ENCODE measurements around the gene RPS6KA5.
"Not testable (repeated sequence)": the region's sequence is repeated elsewhere in the genome, so short reads cannot be mapped to it uniquely, and the experiment has no call there.

RPS6KA5 gene

GRCh38 chr14:90959344-90959743, 101.1 kb downstream of the RPS6KA5 start:
- H3K4me1 ChIP-seq (ENCODE audit: control insufficient read depth in 1 of 2, insufficient read depth in 1 of 2, low read depth in 1 of 2, low read length in 1 of 2): no peaks in the 10 kb centered on the region
- H3K36me3 ChIP-seq: no peaks in the 10 kb centered on the region
- no peak overlapping the region for H3K4me3 ChIP-seq (ENCODE audit: low read depth in 1 of 2, low read length in 1 of 2)
- H3K27me3 ChIP-seq: no peaks in the 10 kb centered on the region
- H3K27ac ChIP-seq: no peak overlapping the region
- no peaks in the 10 kb centered on the region for H3K9me3 ChIP-seq
- TF ChIP-seq CTCF (IDR thresholded peaks at IDR 0.05): no peak

- H3K9me3 ChIP-seq: peaks cover 7% of the 10 kb centered on the region
- TF ChIP-seq CTCF (IDR thresholded peaks at IDR 0.05): no peak
- no peaks in the 10 kb centered on the region for H3K4me1 ChIP-seq (ENCODE audit: control insufficient read depth in 1 of 2, insufficient read depth in 1 of 2, low read depth in 1 of 2, low read length in 1 of 2)
- no peaks in the 10 kb centered on the region for H3K27me3 ChIP-seq
- H3K36me3 ChIP-seq: no peaks in the 10 kb centered on the region
- H3K27ac ChIP-seq: no peak overlapping the region
- H3K4me3 ChIP-seq (ENCODE audit: low read depth in 1 of 2, low read length in 1 of 2): no peak overlapping the region
Observed at GRCh38 chr14:90956273-90956672, 104.2 kb downstream of the RPS6KA5 start.

- H3K27me3 ChIP-seq; H3K36me3 ChIP-seq; H3K4me3 ChIP-seq (ENCODE audit: low read depth in 1 of 2, low read length in 1 of 2); H3K4me1 ChIP-seq (ENCODE audit: control insufficient read depth in 1 of 2, insufficient read depth in 1 of 2, low read depth in 1 of 2, low read length in 1 of 2); H3K27ac ChIP-seq; H3K9me3 ChIP-seq: not testable (repeated sequence)
Observed at GRCh38 chr14:90953643-90954042, 106.8 kb downstream of the RPS6KA5 start.

GRCh38 chr14:90943367-90943766, 117.1 kb downstream of the RPS6KA5 start:
- H3K27ac ChIP-seq: no peak overlapping the region
- H3K27me3 ChIP-seq: no peaks in the 10 kb centered on the region
- H3K36me3 ChIP-seq: peaks cover 11% of the 10 kb centered on the region
- H3K4me3 ChIP-seq (ENCODE audit: low read depth in 1 of 2, low read length in 1 of 2): no peak overlapping the region
- no peaks in the 10 kb centered on the region for H3K9me3 ChIP-seq
- no peak for TF ChIP-seq CTCF (IDR thresholded peaks at IDR 0.05)
- no peaks in the 10 kb centered on the region for H3K4me1 ChIP-seq (ENCODE audit: control insufficient read depth in 1 of 2, insufficient read depth in 1 of 2, low read depth in 1 of 2, low read length in 1 of 2)

DNA sequence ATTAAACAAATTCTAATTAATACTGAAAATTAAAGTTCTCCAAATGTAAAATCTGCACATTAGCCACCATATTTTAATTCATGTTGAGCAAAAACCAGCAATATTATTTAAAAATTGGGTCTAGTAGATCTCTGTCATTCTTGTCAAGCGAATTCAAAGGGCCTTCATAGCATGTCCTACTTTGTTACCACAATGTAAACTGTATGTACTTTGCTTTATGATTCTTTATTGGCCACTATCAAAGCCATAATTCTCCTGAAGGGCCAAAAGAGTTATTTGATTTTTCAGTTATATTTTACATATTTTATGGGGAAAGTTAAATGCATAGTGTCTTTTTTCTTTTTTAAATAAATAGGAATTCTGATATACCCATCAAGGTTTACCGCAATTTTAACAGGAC, 117.9 kb downstream of the RPS6KA5 start:
- peaks cover 11% of the 10 kb centered on the region for H3K36me3 ChIP-seq

GRCh38 chr14:90941706-90942105, 118.7 kb downstream of the RPS6KA5 start:
- TF ChIP-seq CTCF (IDR thresholded peaks at IDR 0.05): no peak
- Histone ChIP-seq H3K4me1 (ENCODE audit: control insufficient read depth in 1 of 2, insufficient read depth in 1 of 2, low read depth in 1 of 2, low read length in 1 of 2) (no peaks in the 10 kb centered on the region), H3K27ac (no peak overlapping the region), H3K9me3 (no peaks in the 10 kb centered on the region), H3K27me3 (no peaks in the 10 kb centered on the region), H3K4me3 (ENCODE audit: low read depth in 1 of 2, low read length in 1 of 2) (no peak overlapping the region), H3K36me3 (peaks cover 11% of the 10 kb centered on the region)

More for the DNA sequence above, 117.9 kb downstream of the RPS6KA5 start:
- Histone ChIP-seq H3K4me1 (ENCODE audit: control insufficient read depth in 1 of 2, insufficient read depth in 1 of 2, low read depth in 1 of 2, low read length in 1 of 2) (no peaks in the 10 kb centered on the region), H3K4me3 (ENCODE audit: low read depth in 1 of 2, low read length in 1 of 2) (no peak overlapping the region), H3K27me3 (no peaks in the 10 kb centered on the region), H3K27ac (no peak overlapping the region), H3K9me3 (no peaks in the 10 kb centered on the region)
- TF ChIP-seq CTCF (IDR thresholded peaks at IDR 0.05): no peak

Measured in neutrophil (primary cell).